ENCODE measurements around the gene PUS7L.
"Not testable (repeated sequence)": the region's sequence is repeated elsewhere in the genome, so short reads cannot be mapped to it uniquely, and the experiment has no call there.

The PUS7L gene, protein sequence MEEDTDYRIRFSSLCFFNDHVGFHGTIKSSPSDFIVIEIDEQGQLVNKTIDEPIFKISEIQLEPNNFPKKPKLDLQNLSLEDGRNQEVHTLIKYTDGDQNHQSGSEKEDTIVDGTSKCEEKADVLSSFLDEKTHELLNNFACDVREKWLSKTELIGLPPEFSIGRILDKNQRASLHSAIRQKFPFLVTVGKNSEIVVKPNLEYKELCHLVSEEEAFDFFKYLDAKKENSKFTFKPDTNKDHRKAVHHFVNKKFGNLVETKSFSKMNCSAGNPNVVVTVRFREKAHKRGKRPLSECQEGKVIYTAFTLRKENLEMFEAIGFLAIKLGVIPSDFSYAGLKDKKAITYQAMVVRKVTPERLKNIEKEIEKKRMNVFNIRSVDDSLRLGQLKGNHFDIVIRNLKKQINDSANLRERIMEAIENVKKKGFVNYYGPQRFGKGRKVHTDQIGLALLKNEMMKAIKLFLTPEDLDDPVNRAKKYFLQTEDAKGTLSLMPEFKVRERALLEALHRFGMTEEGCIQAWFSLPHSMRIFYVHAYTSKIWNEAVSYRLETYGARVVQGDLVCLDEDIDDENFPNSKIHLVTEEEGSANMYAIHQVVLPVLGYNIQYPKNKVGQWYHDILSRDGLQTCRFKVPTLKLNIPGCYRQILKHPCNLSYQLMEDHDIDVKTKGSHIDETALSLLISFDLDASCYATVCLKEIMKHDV

GRCh38 chr12:43758728-43759563, at the start of gene PUS7L, which contains the start of gene IRAK4:
PUS7L (minus strand) TSS chr12:43758790; CDS start chr12:43755245, 3,545 bp downstream.
IRAK4 (plus strand) TSS chr12:43758951; CDS start chr12:43768112, 9,161 bp downstream.
- peak; percentile 99 for DNase-seq

DNA sequence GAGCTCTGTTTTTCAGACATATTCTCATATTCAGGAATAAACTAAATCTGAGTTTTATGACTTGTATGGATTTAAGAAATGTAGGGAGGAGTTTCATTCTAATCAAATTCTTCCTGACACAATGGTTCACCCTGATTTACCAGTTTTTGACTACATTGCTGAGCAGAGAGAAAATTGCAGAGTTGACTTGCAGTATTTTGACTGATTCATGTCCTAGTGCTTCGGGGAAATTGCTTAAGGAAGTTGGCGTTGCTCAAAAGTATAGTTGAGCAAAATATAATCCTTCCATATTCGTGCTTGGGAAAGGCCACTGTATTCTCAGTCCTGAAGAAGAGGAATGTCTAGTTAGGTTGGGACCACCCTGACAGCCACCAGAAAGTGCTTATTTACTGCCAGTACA, 48.8 kb upstream of the PUS7L start:
- DNase-seq, result no peak

GRCh38 chr12:43806737-43807072, 48.1 kb upstream of the PUS7L start:
- no peak for DNase-seq

GRCh38 chr12:43805860-43806736, 47.5 kb upstream of the PUS7L start, which contains the start of gene TWF1:
TWF1 (minus strand) TSS chr12:43806317; CDS start chr12:43806245, 72 bp downstream.
- DNase-seq, result peak; percentile 88

DNA sequence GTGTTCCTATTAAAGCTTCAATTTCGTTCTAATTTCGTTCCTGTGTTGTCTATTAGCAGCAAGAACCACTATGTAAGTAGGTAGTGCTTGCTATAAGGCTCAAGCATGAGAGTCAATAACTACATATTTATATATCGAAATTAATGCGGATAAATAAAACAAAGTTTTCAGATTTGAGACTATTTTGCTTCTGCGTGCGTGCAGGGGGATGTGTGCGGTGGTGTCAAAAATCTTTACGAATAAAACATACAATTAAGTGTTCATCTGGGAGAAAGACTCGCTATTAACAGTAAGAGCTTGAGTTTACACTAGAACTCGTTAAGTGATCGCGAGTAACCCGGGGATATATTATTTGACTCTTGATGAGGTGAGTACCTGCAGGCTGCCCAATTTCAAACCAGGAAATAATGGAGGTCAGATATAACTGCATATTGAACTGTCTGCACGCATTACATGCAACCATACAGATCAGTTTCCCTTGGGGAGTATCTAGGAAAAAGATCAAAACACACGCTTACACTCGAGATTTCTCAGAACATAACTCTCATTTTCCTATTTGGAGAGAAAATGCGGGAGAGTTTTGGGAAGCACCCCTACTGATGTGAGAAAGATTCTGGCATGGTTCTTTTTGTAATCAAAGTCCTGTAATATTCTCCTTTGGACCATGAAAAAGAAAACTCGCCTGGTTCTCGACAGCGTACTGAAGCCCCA, 46.7 kb upstream of the PUS7L start:
- DNase-seq, result no peak

DNA sequence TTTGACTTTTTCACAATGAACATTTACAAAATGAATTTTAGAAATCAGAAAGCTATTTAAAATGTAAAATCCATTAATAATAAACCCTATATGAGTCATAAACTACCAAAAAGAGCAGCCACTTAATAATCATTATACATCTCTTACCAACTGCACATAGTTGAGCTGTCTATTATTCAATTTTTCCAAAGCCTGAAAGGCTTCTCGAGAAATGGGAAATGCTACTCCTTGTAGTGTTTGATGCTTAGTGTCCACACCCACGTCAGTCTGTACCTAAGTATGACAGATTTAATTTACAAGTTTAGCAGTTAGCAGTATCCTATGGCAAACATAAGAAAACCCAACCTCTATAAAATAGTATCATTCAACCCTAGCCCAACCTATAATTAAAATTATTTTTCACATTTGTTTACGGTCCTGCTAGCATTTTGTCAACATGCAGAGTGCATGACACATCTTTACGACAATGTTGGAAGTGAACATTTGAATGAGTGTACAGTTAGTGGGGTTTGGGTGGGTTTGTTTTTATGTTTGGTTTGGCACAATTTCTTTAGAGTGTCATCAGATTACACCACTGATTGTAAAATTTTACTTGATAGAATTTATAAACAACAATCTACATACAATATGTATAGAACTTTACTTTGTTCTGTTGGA, 39.1 kb upstream of the PUS7L start:
- DNase-seq, result no peak

DNA sequence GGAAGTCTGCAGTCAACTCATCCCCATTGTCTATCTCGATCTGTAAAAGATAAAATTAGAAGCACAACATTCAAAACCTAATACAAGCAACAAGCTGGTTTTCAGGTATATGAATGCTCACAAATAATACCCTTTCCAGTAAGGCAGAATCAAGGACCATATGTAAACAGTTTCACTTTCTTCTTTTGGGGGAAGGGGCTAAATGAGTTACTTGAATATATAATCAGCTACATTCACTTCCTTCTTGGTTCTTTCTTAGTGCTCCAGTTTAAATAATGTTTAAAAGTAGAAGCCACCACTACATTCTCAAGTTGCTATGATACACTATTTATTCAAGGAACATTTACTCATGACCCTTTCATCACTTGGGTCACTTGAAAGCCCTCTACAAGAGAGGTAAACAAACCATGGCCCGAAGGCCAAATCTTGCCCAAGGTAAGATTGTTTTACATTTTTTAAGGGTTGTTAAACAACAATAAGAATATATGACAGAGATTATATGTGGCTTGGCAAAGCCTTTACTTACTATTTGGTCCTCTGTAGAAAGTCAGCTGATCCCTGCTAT, 37.2 kb upstream of the PUS7L start:
- no peak for DNase-seq

GRCh38 chr12:43789941-43790340, 31.4 kb upstream of the PUS7L start:
- peak; percentile 17 for DNase-seq

GRCh38 chr12:43786899-43787693, 28.5 kb upstream of the PUS7L start:
- DNase-seq, result no peak

DNA sequence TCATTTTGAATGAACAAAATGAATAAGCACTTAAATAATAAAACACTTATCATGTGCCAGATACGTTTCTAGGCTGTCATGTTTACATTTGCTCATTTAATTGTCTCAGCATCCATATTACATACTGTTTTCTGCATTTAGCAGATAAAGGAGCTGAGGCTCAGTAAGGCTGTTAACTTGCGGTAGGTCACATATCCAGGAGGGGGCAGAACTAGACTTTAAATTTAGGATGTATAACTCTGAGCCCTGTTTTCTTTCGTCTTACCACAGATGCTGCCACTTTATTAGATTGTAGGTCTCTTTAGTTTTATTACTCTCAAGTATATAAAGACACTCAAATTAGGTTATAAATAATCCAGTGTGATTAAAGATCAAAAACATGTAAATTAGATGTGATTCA, 17.9 kb upstream of the PUS7L start:
- DNase-seq, result peak; percentile 2

DNA sequence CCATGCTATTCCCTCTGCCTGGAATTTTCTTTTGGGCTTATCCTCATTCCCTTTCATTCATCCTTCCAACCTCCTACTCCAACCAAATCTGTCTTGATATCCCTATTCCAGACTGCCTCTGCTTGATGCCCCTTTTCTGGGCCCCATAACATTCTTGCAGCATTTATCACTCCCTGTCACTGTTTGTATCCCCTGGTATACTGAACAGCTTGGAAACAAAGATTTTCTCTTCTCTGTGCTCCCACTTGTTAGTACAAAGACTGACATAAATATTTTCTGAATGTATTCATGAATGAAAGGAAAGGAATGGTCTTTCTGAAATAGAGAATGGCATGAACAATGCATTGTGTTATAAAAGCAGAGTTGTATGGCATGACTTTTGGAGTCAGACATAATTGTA, 7.7 kb upstream of the PUS7L start:
- DNase-seq, result no peak

DNA sequence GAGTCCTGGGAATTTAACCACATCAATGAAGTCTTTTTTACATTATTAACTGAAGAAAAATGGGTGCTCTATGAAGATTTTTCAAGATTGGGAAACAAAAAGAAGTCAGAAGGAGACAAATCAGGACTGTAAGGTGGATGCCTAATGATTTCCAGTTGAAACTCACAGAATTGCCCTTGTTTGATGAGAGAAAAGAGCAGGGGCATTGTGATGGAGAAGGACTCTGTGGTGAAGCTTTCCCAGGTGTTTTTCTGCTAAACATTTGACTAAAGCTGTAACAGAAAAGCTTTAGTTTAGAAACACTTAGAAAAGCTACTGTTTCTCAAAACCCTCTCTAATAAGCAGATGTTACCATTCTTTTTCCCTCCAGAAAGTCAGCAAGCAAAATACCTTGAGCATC, 5.9 kb upstream of the PUS7L start:
- no peak for DNase-seq

- DNase-seq, result no peak
These were observed 5.2 kb upstream of the PUS7L start for GRCh38 chr12:43763769-43764168.

- no peak for DNase-seq
These were observed 4.0 kb upstream of the PUS7L start for GRCh38 chr12:43762596-43762995.

GRCh38 chr12:43761500-43761899, 2.9 kb upstream of the PUS7L start:
- DNase-seq, result no peak

DNA sequence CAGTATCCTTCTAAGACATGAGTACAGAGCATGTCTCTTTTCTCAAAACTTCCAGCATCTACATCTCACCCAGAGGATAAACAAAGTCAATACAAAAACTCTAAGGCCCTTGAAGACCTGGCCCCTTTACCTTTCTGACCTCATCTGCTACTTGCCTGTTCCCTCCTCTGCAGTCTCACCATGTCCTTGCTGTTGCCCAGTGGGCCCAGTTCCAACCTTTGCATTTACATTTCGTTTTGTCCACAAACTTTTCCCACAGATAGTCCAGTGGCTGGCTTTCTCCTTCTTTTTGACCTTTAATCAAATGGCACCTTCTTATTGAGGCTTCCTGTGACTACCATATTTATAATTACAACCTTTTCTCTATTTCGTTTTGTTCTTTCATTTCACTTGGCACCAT, 1.8 kb upstream of the PUS7L start:
- DNase-seq, result no peak

- DNase-seq, result no peak
These were observed 303 bp downstream of the PUS7L start for GRCh38 chr12:43758247-43758727.

DNA sequence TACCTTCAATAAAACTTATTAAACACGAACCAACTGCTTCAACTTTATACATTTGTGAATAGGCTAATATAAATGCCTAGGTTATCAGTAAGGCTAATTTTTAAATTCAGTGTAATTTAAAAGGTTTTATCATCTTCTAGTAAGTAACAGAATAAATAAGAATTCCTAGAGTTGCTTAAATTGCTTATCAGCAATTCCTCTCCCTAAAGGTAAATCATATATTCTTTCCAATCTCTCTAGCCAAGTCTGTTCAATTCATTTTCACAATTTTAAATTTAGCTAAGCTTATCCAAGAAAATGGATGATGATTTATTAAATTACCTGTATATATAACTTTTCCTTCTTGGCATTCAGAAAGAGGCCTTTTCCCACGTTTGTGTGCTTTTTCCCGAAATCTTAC, 4.6 kb downstream of the PUS7L start:
- no peak for DNase-seq

DNA sequence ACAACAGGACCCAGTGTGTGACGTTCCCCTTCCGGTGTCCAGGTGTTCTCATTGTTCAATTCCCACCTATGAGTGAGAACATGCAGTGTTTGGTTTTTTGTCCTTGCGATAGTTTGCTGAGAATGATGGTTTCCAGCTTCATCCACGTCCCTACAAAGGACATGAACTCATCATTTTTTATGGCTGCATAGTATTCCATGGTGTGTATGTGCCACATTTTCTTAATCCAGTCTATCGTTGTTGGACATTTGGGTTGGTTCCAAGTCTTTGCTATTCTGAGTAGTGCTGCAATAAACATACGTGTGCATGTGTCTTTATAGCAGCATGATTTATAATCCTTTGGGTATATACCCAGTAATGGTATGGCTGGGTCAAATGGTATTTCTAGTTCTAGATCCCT, 7.2 kb downstream of the PUS7L start:
- DNase-seq, result not testable (repeated sequence)

- DNase-seq, result no peak
These were observed 7.8 kb downstream of the PUS7L start for GRCh38 chr12:43750814-43751213.
